Measurements from ENCODE around the gene STK39.

DNA sequence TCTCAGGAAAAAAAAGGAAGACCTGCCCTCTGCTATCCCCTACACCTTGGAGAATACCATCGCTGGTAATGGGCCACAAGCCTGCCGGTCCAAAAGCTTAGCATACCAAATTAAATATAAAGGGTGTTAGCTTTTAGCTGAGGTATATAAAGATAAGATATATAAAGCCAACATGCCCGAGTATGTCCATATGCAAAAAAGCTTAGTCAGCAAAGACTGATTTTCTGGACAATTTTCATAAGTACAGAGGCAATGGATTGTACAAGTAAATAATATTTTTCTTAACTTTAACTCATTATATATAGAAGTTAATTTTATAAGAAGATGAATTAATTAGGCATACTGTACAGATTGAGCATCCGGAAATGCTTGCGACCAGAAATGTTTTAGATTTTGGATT is 106.5 kb downstream of the STK39 start:
- TF ChIP-seq CTCF (IDR thresholded peaks at IDR 0.05) (no peak), POLR2A (IDR thresholded peaks at IDR 0.05) (no peak)

All from right lobe of liver (tissue), 4 donors.